T-helper 2 cell (primary cell): ENCODE data around the gene LSG1.
"Not testable (repeated sequence)": the region's sequence is repeated elsewhere in the genome, so short reads cannot be mapped to it uniquely, and the experiment has no call there.

ENCODE experiments used
- DNase-seq, 5 experiments: peaks; one replicate each; pipeline versions ENCODE4 v3.0.0 to v3.0.0-alpha.2; 2012 to 2022

The LSG1 gene

DNA sequence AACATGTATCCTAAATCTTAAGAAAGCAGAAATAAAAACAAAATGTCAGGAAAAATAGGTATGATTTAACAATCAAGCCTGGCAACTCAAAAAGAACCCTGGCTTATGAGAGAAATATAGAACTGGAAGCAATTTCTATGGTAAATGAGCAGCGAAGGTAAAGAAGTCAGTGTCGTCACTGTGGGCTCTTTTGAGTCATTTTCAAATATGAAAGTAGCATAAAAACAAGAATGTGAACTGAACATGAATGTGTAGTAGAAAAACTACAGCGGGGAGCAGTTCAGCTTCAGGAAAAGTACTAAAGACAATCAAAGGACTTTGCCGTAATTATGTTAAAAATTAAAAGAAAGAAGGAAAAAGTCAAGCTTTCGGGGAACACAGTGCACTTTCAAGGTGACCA lies 17.5 kb downstream of the LSG1 start:
- peak in 1 of 5 experiments; percentile 86 for DNase-seq

GRCh38 chr3:194647747-194648146 lies 24.2 kb downstream of the LSG1 start:
- no peak for DNase-seq

- no peak for DNase-seq
These were observed 29.2 kb downstream of the LSG1 start for GRCh38 chr3:194642769-194643168.

GRCh38 chr3:194640829-194641228 lies 31.2 kb downstream of the LSG1 start:
- peak in 2 of 5 experiments; percentile 24 to 51 for DNase-seq

- DNase-seq = no peak
These were observed 32.9 kb downstream of the LSG1 start for GRCh38 chr3:194638991-194639605.

GRCh38 chr3:194637541-194638400 lies 34.2 kb downstream of the LSG1 start:
- no peak for DNase-seq

- DNase-seq = no peak
These were observed 34.9 kb downstream of the LSG1 start for GRCh38 chr3:194637066-194637465.

GRCh38 chr3:194633349-194634004 lies 38.5 kb downstream of the LSG1 start, which contains the start of gene TMEM44:
Gene TMEM44, minus strand, starts transcription at chr3:194633419. Its CDS starts 204 bp downstream, at chr3:194633215.
- DNase-seq = peak; percentile 30 to 85 (median 45)

- DNase-seq = peak in 2 of 5 experiments; percentile 8 to 14
These were observed 39.1 kb downstream of the LSG1 start for GRCh38 chr3:194632809-194633348.

DNA sequence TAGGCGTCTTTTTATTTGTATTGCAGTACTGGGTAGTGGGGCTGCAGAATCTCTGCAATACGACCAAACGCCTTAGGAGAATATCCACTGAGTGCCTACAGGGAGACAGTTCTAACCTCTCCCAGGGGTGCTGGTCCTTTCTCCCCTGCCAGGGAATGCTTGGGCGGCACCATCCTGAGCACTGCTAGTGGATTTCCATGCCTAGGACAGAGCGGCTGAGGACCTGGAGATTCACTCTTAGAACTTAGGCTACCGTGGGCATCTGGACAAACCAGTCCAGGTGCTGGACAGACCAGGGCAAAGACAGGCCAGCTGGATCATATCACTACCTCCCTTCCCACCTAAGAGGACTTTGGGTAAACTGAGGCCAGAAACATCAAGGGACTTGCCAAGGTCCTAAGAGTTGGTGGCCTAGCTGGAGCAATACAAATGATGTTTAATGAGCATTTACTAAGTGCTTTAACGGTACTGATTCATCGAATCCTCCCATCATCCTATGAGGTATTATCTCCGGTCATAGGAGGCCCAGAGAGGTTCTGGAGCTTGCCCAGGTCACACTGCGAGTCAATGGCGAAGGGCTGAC lies 39.7 kb downstream of the LSG1 start:
- no peak for DNase-seq

- no peak for DNase-seq
These were observed 40.3 kb downstream of the LSG1 start for GRCh38 chr3:194631696-194632095.

DNA sequence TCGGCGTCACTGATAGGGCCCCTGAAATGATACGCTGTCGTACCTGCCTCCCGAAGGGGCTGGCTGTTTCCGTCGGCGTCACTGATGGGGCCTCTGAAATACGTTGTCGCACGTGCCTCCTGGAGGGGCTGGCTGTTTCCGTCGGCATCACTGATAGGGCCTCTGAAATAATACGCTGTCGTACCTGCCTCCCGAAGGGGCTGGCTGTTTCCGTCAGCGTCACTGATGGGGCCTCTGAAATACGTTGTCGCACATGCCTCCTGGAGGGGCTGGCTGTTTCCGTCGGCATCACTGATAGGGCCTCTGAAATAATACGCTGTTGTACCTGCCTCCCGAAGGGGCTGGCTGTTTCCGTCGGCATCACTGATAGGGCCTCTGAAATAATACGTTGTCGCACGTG lies 41.3 kb downstream of the LSG1 start:
- DNase-seq = not testable (repeated sequence)

- no peak for DNase-seq
These were observed 47.0 kb downstream of the LSG1 start for GRCh38 chr3:194624956-194625355.

GRCh38 chr3:194623449-194624290 lies 48.3 kb downstream of the LSG1 start:
- no peak for DNase-seq

DNA sequence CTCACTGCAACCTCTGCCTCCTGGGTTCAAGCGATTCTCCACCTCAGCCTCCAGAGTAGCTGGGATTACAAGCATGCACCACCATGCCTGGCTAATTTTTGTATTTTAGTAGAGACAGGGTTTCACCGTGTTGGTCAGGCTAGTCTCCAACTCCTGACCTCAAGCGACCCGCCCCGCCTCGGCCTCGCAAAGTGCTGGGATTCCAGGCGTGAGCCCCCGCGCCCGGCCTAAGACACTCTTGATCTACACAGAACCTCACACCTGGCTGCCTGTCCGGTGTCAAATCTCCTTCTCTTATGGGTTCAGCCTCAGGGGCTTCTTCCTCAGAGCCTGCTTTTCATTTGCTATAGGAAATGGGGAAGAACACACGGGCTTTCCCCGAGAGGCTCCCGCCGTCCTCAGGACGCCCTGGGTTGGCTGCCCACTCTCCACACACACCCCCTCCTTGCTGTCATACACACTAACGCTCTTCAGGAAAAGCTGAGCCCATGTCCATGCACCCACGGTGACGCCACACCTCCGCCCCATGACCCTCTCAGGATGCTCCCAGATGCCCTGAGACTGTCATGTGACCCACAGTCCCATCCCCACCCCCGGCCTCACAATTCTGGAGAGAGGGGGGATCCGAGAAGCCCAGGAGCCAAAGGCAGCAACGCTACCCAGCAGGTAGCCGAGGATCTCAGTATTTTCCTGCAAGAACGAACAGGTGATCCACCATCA lies 49.2 kb downstream of the LSG1 start:
- no peak for DNase-seq

DNA sequence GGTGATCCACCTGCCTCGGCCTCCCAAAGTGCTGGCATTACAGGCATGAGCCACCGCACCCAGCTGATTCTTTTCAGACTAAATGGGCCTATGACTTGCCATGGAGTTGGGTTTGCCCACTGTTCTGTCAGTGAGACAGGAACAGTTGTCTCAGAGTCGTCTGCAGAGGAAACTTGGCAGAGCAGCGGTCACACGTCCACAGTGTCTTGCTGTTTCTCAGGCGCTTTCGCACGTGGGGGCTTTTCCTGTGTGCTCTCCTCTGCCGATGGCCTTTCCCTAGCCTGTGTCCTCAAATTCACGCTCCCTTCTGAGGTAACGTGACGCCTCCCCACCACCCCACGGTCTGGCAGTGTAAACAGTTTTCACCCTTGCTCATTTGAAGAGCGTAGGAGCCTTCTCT lies 50.0 kb downstream of the LSG1 start:
- no peak for DNase-seq

GRCh38 chr3:194620196-194620595 lies 51.8 kb downstream of the LSG1 start:
- DNase-seq = no peak

- no peak for DNase-seq
These were observed 52.2 kb downstream of the LSG1 start for GRCh38 chr3:194619741-194620140.

DNA sequence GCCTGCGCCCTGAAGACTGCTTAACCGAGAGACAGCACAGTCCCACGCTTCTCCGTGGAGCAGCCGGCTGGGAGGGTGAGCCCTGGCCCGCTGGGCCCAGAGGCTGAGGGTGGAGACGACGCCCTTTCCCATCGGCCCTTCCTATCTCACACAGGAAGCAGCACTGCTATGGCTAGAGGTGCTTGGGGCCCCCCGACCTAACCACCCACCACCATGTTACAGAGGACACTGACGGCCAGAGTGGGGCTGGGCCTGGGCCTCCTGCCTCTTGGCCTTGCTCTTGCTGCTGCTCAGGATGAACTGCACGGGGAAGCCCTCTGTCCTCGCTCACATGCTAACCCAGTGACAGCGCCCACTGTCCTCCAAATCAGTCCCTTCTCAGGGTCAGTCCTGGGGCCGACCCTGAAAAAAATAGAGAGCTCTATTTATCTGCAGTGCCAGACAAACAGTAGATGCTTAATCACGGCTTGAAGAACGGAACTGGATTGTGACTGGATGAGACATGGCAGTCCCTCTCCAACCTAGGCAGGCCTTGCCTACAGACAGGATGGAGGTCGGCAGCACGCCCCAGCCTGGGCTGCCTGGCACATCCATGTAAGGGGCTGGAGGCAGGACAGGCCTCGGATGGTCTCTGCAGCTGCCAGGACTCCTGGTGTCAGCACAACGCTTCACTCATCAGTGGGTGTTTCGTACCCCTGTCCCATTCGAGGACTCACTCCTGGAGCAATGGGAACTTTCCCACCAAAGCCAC lies 53.0 kb downstream of the LSG1 start:
- DNase-seq = no peak

DNA sequence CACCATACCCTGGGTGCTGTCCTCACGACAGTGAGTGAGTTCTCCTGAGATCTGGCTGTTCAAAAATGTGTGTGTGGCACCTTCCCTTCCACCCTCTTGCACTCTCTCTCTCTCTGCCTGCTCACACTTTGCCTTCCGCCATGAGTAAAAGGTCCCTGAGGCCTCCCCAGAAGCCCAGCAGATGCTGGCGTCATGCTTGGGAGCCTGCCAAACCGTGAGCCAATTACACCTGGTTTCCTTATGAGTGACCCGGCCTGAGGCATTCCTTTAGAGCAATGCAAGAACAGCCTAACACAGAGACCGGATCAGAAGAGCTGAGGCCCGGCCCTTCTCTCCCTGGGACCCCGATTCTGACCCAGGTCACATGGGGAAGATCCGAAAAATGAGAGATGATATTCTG lies 54.2 kb downstream of the LSG1 start:
- no peak for DNase-seq
